Stimulated activated CD4-positive, alpha-beta T cell treated with anti-CD3 and anti-CD28 coated beads, Interleukin-15, amount 100 ng/mL, for 1 hour (primary cell): ENCODE data around the gene GALK2.

Source experiments
- DNase-seq, 2 donors: peaks; one replicate each; pipeline ENCODE4 v3.0.0-alpha.2; 2020; ENCODE audit warnings: low read depth in 1 of 2, low spot score in 1 of 2

Gene GALK2

DNA sequence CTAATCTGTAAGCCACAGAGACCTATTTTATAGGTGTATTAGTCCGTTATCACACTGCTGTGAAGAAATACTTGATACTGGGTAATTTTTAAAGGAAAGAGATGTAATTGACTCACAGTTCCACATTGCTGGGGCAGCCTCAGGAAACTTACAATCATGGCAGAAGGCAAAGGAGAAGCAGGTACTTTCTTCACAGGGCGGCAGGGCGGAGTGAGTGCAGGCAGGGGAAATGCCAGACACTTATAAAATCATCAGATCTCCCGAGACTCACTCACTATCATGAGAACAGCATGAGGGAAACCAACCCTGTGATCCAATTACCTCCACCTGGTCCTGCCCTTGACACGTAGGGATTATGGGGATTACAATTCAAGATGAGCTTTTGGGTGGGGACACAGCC, 108.7 kb downstream of the GALK2 start:
- no peak for DNase-seq

DNA sequence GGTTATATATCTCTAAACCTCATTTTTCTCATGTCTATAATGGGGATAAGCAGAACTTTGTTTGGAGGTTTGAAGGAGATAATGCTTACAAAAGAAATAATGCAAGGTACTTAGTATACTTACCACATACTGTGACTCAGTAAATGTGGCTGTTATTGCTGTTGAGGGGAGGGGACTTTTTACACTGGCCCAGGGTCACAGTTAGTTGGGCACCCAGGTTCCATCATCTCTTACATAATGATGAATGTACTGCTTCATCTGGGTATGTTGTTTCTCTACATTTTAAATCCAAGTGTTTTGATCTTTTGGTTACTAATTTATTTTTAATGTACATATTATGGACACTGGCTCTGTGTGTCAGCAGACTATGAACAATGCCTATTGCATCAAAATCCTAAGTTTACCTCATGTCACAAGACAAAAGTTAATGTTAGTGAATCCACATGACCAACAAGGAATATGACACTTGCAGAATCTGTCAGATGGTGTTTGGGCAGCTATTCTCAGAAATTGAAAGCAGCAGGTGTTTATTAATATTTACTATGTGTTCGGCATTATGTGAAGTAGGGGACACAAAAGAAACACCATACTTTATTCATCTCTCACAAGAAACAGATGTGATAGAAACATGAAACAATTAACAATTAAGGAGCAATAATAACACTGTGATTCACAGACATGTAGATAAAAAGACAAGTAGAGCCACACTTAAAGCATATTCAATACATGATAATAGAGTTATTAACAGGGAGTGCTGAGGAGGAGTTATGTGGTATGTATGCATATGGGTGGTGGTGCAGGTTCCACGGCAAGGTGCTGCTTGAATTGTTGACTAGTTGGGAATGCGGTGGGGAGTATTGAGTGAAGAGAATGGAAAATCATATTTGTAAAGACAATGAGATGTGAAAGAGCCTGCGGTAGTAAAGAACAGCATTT, 109.7 kb downstream of the GALK2 start:
- DNase-seq: no peak

DNA sequence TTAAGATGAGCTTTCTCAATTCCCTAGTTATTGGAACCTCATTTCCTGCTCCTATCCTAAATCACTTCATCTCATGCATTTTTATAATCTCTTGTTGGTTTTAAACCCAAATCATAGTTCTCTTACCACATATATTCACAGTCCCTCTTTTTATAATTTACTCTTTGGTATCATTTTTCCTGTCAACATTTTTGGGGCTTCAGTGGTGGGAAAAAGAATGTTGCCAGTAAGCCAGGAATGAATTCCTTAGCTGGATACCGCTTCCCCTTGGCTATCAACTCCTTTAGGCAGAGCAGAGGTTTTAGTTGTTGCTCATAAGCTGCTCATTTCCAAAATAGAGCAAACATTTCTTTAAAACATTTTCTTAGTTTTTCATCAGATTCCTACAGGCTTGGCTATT, 112.3 kb downstream of the GALK2 start:
- no peak for DNase-seq

DNA sequence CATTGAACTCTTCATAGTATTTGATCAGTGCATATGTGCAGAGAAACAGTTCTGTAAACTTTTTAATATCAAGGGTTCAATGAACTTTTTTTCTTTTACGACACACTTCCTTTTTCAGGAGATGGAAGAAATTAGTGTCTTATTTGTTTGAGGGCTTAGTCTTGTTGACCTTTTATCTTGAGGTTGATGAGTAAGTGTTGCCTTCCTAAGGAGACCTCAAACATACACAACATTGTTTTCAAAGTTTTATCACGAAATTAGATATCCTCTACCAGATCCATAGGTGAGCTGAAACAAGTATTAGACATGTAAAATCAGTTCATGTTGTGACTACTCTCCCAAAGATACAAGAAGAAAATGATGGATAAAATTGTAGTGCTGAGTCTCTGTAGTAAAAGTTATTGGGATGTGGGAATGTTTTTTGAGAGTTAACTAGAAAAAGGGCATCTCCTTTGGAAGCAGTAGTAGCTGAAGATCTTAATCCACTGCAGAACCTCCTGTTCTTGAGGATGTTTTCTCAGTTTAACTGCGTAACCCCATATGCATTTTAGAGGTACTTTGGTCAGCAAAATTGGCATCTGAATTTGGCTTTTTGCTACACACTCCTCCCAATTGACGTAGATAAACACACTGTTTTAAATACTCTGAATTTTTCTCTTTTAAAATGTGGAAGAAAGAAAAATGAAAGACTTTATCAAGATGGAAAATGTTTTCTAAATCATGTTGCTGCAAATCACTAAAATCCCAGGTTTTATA, 116.8 kb downstream of the GALK2 start:
- DNase-seq: no peak

DNA sequence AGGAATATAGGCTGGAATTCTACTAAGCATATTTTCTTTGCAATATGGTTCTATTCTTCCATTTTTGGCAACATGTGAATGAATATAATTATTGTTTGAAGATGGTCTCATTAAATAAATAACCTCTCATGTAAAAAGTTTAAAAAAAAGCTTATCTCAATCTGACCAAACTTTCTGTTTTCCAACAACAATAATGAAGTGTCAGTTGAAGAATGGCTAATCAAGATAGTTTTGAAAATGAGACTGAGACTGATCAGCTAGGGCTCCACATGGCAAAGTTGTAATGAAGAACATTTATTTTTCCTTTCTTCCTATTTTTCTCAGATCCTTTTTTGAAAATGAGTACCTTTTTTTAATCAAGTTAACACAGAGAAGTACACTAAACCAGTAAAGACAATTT, 117.4 kb downstream of the GALK2 start:
- no peak for DNase-seq

DNA sequence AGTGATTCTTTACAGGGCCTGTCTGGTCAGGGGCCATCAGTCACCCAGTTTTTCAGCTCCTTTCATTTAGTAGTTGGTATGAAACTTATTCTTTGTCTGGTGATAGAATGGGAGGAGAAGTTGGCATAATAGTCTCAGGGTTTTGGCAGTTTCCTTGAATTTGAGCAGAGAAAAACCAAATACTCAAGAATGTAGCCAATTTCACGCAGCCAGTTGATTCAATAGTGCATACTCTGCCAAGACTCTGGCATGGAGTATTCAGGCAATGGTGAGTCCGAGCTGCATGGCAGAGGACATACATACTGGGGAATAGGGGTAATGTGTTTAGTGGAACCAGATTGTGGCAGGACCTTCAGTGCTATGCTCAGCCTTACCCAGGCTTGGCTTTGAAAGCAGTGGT, 118.3 kb downstream of the GALK2 start:
- DNase-seq: no peak

DNA sequence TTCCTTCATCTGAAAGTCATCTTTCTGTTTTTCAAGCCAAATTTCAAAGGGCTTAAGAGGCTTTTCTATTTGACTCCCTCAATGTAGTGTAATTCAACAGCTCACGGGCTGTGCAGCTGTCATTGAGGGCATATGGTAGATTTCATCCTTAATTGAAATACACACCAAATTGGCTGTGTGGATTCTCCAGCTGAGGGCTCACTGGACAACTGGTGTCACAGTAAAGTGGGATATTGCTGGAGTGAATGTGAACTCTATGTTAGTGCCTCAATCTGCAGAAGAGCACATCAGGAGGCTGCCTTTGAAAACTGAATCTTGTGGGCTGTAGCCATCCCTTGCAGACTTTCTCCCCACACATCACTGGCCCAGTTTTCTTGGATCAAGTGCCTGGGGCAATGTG, 120.1 kb downstream of the GALK2 start:
- DNase-seq: no peak

DNA sequence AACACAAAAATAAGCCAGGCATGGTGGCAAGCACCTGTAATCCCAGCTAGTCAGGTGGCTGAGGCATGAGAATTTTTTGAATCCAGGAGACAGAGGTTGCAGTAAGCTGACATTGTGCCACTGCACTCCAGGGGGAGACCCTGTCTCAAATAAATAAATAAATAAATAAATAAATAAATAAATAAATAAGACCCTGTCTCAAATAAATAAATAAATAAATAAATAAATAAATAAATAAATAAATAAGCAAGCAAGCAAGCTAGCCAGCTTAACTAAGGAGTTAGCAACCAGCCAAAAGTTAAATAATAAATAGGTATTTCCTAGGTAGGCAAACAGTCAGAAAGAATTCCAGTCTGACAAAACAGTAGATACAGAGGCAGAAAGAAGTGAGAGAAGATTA, 123.9 kb downstream of the GALK2 start:
- DNase-seq: no peak

DNA sequence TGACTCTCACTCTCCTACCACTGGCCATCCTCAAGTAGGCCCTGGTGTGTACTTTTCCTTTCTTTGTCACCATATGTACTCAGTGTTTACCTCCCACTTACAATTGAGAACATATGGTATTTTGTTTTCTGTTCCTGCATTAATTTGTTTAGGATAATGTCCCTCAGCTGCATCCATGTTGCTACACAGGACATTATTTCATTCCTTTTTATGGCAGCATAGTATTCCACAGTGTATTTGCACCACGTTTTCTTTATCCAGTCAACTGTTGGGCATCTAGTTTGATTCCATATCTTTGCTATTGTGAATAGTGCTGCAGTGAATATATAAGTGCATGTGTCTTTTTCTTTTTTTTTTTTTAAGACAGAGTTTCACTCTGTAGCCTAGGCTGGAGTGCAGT, 126.2 kb downstream of the GALK2 start:
- DNase-seq: no peak

DNA sequence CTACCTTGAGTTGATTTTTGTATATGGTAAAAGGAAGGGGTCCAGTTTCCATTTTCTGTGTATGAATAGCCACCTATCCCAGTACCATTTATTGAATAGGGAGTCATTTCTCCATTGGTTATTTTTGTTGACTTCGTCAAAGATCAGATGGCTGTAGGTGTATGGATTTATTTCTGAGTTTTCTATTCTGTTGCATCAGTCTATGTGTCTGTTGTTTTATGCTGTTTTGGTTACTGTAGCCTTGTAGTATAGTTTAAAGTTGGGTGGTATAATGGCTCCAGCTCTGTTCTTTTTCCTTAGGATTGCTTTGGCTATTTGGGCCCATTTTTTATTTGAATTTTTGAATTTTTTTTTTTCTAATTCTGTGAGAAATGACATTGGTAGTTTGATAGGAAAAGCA, 127.5 kb downstream of the GALK2 start:
- DNase-seq: no peak

DNA sequence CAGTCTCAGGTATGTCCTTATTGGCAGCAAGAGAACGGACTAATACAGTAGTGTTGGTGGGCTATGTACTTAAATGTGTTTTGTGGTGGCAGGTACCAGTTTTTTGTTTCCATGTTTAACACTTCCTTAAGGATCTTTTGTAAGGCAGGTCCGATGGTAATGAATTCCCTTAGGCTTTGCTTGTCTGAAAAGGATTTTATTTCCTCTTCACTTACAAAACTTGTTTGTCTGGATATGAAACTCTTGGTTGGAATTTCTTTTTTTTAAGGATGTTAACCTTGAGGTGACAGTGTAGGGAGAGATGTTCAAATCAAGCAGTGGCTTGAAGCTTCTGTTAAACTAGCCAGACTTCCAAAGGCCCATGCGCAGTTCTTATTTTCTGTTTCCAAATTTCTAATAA, 130.8 kb downstream of the GALK2 start:
- DNase-seq: no peak

DNA sequence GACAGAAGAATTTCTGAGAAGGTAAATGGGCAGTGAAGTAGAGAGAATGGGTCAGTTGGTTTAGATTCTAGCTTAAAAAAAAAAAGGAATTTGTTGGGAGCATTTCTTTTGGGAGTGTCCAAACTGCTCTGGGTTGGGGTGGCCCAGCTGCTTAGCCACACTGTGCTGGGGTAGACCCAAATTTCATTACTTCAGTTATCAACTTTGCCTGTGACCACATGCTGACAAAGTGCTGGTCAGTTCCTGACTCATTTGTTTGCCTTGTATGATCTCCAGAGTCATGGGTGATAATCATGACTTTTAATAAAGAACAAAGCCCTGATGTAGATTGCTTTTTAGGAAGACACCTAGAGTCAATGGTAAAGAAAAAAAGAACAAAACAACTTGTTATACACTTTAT, 131.5 kb downstream of the GALK2 start:
- DNase-seq: no peak

DNA sequence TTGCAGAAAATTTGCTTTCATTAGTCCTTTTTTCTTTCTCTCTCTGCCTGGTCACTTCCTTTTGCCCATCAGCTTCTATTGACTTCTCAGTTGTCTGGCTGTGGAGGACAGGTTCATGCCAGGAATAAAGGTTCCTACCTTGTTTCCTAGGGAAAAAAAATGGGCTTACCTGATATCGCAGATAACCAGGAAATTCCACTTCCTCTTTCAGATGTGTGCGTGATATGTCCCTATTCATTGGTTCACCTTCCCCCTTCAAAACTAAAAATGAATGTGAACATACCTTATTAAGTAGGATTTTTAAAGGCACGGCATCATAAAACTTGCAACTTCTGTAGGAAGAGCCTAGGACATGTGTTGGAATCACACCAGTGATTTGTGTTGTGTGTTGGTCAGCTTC, 133.0 kb downstream of the GALK2 start:
- no peak for DNase-seq

DNA sequence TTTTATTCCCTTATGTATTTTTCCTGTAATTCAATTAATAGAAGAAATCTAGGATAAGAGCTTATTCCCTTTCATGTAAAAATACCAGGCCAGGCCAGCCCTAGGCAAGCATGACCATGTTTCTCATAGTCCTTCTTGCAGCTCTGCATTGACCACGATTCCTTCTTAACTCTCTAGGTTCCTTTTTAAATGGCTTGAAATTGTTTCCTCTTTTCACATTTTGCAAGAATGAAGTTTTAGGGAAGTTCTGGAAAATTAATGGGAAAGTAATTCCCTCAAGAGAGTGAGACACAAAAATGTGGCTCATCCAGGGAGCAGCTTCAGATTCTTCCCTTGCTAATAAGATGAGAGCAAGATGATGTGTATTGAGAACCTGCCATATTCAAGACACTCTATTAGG, 136.5 kb downstream of the GALK2 start:
- no peak for DNase-seq

DNA sequence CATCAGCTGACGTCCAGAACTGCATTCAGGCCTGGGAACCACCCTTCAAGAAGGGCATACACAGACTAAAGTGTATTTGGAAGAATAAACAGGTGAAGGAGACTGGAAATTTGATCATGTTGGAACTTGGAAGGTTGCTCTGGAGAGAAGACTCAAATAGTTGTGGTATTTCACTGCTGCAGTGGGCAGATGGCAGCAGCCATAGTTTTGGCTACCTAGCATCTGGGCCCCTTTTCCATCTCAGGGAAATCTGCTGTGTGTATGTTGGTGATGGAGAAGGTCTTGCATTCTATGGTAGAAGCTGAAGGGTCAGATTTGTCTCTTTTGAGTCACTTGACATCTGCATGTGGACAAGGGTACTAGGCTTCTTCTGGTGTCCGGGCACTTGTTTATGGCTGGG, 138.6 kb downstream of the GALK2 start:
- DNase-seq: no peak

DNA sequence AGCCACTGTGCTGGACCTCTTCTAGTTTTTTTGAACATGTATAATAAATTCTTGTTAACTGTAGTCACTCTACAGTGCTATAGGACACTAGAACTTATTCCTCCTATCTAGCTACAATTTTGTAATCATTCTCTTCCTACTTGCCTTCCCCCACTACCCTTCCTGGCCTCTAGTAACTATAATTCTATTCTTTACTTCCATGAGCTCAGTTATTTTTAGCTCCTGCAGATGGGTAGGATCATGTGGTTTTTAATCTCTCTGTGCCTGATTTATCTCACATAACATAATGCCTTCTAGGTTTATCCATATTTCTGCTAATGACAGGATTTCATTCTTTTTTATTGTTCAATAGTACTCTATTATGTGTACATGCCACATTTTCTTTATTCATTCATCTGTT, 139.8 kb downstream of the GALK2 start:
- DNase-seq: no peak

DNA sequence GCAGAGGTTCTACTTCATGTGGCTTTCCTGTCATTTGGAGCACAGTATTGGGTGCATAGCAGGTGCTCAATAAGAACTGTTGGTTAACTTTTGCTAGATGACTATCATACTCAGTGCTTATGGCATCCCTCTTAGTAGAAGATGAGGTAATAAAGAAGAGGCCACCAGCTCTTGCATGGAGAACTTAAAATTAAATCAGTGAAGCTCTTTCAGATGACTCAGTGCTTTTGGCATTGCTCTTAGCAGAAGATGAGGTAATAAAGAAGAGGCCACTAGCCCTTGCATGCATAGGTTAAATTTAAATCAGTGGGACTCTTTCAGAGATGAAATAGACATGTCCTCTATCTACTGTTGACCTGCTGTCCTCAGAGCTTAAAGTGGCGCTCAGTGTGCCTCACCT, 143.6 kb downstream of the GALK2 start:
- no peak for DNase-seq

DNA sequence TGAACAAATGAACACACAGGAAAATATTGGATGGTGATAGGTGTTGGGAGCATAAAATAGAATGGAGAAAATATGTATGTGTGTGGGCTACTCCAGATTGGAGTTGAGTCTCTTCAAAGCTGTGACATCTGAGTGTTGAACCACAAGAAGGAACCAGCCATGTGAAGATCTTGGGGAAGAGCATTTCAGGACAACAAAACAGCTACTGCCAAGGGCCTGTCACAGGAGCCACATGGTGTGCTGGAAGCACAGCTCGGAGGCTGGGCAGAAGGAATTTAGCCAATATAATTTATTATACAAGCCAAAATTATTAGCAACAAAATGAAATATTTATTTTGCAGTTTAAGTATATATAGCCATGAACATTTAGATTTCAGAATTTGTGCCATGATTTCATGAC, 144.7 kb downstream of the GALK2 start:
- DNase-seq: no peak

DNA sequence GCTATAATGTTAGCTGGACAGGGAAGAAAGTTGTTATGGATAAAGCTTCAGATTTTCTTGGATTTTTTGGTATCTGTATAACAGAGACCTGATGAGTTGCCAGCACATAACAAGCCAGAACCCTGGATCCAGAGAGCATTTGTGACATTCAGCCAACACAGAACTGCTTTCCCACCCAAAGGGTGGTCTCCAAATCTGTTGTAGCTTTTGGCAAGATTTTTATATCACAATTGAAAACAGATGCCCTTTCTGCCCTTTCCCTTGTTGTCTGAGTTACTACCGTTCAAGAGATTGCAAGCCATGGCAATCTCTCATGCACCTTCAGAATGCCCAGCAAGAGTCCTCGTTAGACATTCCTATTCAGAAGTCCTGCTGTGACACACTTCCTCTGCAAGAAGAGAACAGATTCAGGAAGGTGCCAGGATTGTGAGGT, 145.4 kb downstream of the GALK2 start:
- no peak for DNase-seq

DNA sequence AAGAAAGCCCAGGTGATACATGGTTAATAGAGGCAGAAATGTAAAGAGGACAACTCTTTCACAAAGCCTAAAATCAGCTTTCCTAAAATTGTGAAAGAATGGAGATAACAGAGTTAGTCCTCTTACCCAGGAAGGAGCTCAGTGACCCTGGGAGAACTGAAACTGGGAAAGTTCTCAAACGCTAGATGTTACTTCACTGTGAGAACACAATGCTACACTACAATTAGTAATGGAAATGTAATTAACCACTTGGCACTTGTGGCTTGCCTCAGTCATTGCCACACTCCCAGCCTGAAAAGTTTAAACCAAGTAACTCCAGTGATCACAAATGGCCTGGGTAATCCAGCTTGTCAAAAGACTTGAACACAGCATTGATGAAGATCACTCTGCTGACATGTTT, 150.3 kb downstream of the GALK2 start:
- no peak for DNase-seq

DNA sequence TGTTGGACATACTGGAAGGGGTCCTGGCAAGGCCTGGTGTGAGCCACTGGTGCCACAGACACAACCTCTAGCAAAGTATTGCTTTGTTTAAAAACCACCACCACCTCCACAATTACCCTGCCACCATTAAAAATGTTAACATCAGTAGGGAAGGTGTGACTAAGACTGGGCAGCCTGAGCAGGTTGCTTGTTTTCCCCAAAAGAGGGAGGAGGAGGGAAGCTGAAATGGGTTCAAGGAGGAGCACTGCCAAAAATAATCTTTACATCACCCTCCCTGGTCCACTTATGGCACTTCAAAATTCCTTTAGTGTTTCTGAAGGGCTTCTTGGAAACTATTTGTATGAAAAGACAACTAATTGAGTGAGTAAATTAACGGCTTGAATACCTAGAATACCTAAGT, 153.2 kb downstream of the GALK2 start:
- no peak for DNase-seq

DNA sequence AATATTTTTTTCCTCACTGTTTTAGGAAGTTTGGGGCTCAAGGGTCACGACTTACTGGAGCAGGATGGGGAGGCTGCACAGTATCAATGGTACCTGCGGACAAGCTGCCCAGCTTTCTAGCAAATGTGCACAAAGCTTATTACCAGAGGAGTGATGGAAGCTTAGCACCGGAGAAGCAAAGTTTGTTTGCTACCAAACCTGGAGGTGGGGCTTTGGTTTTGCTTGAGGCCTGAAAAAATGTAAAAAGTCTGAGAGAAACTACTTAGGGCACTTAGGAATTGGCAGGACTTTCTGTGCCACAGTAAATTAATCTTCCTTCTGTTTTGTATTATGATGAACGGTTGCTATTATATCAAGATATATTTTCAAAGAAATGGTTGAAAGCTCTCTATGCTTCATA, 157.9 kb downstream of the GALK2 start:
- DNase-seq: no peak

DNA sequence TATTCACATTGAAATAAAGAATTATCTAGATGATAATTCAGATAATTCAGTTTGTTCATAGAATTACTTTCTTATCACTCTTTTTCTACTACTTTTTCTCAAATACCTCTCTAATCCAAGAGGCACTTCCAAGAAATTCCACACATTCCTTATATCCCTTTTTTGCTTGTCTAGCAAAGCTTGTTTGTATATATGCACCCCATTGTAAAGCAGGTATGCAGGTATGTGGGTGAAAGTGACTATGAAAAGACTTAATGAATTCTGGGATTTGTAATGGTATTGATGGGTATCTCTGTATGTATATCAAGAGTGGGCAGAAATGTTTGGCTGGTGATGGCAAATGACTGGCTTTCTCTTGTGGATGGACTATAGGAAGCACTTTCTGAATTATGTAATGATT, 158.9 kb downstream of the GALK2 start:
- no peak for DNase-seq
